ENCODE results near the gene SIN3A.
"Not testable (repeated sequence)": the region's sequence is repeated elsewhere in the genome, so short reads cannot be mapped to it uniquely, and the experiment has no call there.

SIN3A gene

GRCh38 chr15:75353604-75354003 is 97.9 kb downstream of the SIN3A start:
- DNase-seq, result no peak

- DNase-seq, result no peak
Observed at GRCh38 chr15:75352186-75353080, 99.1 kb downstream of the SIN3A start.

- DNase-seq, result no peak
Observed at GRCh38 chr15:75350601-75351361, 100.7 kb downstream of the SIN3A start.

GRCh38 chr15:75349851-75350588 is 101.5 kb downstream of the SIN3A start:
- no peak for DNase-seq

GRCh38 chr15:75349351-75349669 is 102.2 kb downstream of the SIN3A start:
- not testable (repeated sequence) for DNase-seq

DNA sequence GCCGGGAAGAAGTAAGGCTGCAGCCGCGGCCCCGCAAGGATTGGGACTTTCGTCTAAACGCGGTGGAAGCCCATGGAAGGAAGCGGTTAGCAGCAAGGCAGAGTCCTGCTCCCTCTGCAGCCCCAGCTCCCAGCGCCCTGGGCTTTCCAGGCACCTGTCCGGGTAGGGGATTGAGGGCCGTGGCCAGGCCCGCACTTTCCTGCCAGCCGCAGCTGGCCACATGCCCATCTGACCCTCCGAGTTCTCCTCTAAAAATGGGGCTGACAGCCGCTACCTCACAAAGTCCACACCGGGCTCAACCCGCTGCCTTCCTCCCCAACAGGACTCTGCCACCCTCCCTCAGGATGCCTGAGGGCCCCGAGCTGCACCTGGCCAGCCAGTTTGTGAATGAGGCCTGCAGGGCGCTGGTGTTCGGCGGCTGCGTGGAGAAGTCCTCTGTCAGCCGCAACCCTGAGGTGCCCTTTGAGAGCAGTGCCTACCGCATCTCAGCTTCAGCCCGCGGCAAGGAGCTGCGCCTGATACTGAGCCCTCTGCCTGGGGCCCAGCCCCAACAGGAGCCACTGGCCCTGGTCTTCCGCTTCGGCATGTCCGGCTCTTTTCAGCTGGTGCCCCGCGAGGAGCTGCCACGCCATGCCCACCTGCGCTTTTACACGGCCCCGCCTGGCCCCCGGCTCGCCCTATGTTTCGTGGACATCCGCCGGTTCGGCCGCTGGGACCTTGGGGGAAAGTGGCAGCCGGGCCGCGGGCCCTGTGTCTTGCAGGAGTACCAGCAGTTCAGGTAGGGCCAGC is 102.7 kb downstream of the SIN3A start:
- DNase-seq, result no peak

DNA sequence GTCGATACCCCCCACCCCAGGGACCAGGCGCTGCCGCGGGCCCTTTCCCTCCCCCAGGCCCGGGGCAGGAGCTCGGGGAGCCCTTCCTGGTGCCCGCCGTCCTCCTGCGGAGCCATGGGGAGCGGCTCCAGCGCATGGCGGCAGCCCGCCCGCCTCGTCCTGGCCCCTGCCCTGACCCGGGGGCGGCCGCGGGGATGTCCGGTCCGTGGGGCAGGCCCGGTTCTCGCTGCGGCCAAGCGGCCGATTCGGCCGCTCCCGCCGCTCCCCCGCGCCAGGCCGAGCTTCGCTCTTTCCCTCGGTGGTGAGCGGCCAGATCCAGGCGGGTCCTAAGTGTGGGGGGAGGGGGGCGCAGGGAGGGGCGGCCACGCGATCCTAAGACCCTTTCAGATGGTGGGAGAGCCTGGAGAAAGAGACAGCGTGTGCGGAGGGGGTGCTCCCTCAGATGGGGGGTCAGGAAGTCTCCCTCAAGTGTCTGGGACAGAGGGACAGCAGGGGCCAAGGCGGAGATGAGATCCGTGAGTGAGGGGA is 103.4 kb downstream of the SIN3A start:
- DNase-seq, result no peak

DNA sequence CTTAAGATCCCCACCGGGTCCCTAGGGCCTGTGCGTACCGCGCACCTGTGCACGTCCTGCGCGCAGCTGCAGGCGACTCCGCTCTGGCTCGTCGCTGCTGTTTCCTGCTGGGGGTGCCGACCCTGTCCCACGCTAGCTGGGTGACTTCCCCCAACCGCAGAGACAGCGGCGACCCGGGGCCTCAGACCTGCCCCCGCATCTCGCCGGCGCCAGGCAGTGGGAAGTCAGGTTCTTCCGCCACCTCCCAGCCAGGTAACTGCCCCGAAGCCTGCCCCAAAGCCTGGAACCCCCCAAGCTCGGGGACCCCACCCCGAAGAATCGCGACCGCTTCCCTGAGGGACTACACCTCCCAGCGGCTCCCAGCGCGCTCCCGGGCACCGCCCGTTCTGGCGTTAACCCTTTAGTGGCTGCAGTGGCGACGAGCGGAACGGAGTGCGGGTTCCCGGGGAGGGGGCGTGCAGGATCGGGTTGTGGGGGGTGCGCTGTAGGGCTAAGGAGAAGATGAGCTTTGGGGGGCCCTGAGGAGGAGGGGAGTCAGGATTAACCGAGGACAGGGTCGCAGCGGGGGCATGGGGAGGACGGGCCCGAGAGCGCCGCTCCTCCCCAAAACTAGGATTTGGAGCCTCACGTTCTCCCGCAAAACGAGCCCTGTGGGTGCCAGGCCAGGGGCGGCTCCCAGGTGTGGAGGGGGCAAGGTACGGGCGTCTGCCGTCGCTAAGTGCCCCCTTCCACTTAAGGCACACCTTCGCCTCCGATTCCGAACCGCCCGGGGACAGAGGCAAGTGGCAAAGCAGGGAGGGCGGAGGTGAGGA is 104.1 kb downstream of the SIN3A start:
- DNase-seq, result peak; percentile 61

GRCh38 chr15:75346796-75347221 is 104.7 kb downstream of the SIN3A start, which contains the start of gene NEIL1:
NEIL1 (plus strand) TSS chr15:75347039; CDS start chr15:75348906, 1,867 bp downstream.
- DNase-seq, result no peak

DNA sequence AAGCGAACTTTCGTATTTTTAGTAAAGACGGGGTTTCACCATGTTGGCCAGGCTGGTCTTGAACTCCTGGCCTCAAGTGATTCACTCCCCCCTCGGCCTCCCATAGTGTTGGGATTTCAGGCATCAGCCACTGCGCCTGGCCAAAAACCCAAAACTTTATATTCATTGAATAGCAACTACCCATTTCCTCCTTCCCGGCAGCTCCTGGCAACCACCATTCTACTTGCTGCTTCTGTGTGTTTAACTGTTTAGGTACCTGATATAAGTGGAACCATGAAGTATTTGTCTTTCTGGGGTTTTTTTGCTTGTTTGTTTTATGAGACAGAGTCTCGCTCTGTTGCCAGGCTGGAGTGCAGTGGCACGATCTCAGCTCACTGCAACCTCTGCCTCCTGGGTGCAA is 107.5 kb downstream of the SIN3A start:
- DNase-seq, result not testable (repeated sequence)

DNA sequence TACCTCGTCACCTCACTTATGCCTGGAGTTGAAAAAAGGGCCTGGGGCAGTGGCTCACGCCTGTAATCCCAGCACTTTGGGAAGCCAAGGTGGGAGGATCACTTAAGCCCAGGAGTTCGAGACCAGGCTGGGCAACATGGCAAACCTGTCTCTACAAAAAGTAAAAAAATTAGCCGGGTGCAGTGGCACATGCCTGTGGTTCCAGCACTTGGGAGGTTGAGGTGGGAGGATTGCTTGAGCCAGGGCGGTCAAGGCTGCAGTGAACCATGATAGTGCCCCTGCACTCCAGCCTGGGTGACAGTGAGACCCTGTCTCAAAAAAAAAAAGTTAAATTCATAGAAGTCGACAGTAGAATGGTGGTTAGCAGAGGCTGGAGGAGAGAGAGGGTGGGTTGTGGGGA is 109.3 kb downstream of the SIN3A start:
- DNase-seq, result no peak

DNA sequence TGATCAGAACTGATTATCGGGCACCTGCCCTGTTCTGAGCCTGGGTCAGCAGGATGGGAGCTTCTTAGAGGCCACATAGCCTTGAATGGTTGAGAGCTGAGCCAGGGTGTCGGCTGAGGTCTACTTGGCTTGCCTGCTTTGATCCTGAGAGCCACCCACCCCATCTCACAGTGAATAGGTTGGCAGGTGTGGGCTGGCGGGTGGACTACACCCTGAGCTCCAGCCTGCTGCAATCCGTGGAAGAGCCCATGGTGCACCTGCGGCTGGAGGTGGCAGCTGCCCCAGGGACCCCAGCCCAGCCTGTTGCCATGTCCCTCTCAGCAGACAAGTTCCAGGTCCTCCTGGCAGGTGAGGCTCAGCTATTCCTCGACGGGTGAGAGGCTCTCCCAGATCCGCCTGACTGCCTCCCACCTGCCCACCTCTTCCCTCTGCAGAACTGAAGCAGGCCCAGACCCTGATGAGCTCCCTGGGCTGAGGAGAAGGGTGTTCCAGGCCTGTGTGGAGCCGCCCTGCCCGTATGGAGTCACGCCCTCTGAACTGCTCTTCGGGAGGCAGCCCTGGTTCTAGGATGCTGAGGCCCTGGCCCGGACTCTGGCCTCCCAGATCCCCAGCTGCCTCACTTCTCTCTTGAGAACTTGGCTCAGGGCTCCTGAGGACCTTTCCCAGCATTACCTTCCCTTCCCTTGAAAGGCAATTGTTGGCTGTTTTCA is 111.8 kb downstream of the SIN3A start:
- no peak for DNase-seq

- no peak for DNase-seq
Observed at GRCh38 chr15:75338661-75339240, 112.7 kb downstream of the SIN3A start.

- peak; percentile 96 for DNase-seq
Observed at GRCh38 chr15:75335705-75336355, 115.7 kb downstream of the SIN3A start, which contains the start of gene COMMD4. COMMD4 (plus strand) TSS chr15:75336063; CDS start chr15:75336090, 27 bp downstream.

DNA sequence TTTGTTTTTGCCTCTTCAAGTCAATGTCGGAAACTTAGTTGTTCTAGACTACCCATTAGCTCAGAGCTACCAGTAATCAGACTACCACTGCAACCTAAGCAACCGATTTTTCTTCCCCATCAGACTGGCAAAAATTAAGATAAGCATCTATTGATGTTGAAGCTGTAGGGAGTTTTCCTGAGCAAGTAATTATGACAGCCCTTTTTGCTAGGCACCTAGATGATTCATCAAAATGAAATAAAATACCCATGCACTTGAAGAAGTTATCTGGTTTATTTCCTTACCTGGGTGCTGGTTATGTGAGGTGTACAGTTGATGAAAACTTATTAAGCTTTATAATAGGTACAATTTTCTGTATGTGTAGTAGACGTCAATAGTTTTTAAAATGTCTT is 116.2 kb downstream of the SIN3A start:
- no peak for DNase-seq

- not testable (repeated sequence) for DNase-seq
Observed at GRCh38 chr15:75333654-75334419, 117.7 kb downstream of the SIN3A start.

DNA sequence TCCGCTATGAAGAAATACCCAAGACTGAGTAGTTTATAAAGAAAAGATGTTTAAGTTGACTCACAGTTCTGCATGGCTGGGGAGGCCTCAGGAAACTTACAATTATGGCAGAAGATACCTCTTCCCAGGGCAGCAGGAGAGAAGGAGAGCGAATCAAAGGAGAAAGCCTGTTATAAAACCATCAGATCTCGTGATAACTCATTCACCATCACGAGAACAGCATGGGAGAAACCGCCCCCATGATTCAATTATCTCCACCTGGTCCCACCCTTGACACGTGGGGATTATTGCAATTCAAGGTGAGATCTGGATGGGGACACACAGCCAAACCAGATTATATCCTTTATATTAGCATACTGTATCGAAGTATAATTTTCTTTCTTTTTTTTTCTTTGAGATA is 119.4 kb downstream of the SIN3A start:
- not testable (repeated sequence) for DNase-seq

DNA sequence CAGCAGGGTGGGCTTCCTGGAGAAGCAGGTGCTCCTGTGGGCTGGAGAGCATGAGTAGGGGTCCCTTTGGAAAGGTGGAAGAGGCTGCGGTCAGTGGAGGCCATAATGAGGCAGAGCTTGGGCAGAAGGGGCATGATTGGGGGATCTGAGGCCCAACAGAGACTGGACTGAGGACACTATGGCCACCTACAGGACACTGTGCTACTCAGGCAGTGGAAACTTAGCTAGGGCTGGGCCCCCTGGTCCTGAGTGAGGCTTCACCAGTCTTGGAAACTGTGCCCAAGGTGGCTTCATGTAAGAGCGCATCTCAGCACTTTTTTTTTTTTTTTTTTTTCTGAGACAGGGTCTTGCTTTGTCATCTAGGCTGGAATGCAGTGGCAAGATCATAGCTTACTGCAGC is 121.9 kb downstream of the SIN3A start:
- no peak for DNase-seq
